Peyer's patch (tissue), 4 donors: ENCODE results near the gene SCN3A.

ENCODE experiments used
- POLR2A ChIP-seq, 2 donors: fragments of 450-650 bp; IDR thresholded peaks; one replicate each; pipeline ENCODE4 v1.5.1; 2017; ENCODE audit warnings: antibody characterized with exemption in 2 of 2, mild to moderate bottlenecking in 2 of 2, moderate library complexity in 2 of 2
- TF ChIP-seq, protein P1 (sequence below), 6 experiments: fragments of 450-650 bp in 4 of 6; fragments of 200-600 bp in 2 of 6; sonication (generic) in 1 of 6; IDR thresholded peaks; one replicate each; pipeline ENCODE4 v1.5.1; 2017 to 2019; ENCODE audit warnings: antibody characterized with exemption in 6 of 6, mild to moderate bottlenecking in 3 of 6, moderate library complexity in 1 of 6

DNA sequence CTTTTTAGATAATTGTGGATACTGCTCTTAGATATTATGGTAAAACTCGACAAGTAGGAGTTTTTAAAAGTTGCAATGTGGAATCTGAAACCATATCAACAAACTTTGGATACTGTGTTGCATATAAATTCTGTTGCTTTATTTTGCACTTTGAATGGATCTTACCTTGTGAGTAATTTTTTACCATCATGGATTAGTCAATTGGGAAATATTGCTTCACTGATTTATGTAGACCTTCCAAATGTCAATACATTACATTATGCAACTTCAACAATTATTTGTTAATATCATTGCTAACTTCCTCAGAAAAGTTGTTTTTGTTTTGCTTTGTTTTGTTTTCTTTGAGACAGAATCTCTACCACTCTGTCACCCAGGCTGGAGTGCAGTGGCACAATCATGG lies 146.5 kb downstream of the SCN3A start:
- TF ChIP-seq, protein P1, sequence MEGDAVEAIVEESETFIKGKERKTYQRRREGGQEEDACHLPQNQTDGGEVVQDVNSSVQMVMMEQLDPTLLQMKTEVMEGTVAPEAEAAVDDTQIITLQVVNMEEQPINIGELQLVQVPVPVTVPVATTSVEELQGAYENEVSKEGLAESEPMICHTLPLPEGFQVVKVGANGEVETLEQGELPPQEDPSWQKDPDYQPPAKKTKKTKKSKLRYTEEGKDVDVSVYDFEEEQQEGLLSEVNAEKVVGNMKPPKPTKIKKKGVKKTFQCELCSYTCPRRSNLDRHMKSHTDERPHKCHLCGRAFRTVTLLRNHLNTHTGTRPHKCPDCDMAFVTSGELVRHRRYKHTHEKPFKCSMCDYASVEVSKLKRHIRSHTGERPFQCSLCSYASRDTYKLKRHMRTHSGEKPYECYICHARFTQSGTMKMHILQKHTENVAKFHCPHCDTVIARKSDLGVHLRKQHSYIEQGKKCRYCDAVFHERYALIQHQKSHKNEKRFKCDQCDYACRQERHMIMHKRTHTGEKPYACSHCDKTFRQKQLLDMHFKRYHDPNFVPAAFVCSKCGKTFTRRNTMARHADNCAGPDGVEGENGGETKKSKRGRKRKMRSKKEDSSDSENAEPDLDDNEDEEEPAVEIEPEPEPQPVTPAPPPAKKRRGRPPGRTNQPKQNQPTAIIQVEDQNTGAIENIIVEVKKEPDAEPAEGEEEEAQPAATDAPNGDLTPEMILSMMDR (IDR thresholded peaks at IDR 0.05) = no peak
- no peak for TF ChIP-seq POLR2A (IDR thresholded peaks at IDR 0.05)
